Dendritic cell treated with granulocyte-macrophage colony-stimulating factor and Interleukin-4, amounts not matched to agents 40 ng/mL and 50 ng/mL, for 4 days (primary cell): ENCODE measurements around the gene HIF1AN.

Source experiments
- H3K27ac Mint-ChIP-seq: one replicate; pipeline ENCODE4 v1.8.0; 2022; ENCODE audit warnings: mild to moderate bottlenecking, mixed read lengths
- H3K27me3 Mint-ChIP-seq: one replicate; pipeline ENCODE4 v1.8.0; 2022; ENCODE audit warnings: mild to moderate bottlenecking, mixed read lengths
- H3K36me3 Mint-ChIP-seq: one replicate; pipeline ENCODE4 v1.8.0; 2022; ENCODE audit warnings: low read depth, mixed read lengths
- H3K4me1 Mint-ChIP-seq: one replicate; pipeline ENCODE4 v1.8.0; 2022; ENCODE audit warnings: low read depth, mixed read lengths
- H3K4me3 Mint-ChIP-seq: one replicate; pipeline ENCODE4 v1.8.0; 2022; ENCODE audit warnings: mild to moderate bottlenecking, moderate library complexity, mixed read lengths
- H3K9me3 Mint-ChIP-seq: one replicate; pipeline ENCODE4 v1.8.0; 2022; ENCODE audit warnings: mixed read lengths
- intact Hi-C: fragments of 100-400 bp; cut with micrococcal nuclease; formaldehyde crosslinking; loops from one replicate; pipeline ENCODE4 v1.15.0; 2022

Gene HIF1AN

GRCh38 chr10:100528921-100529474 is 6.7 kb upstream of the HIF1AN start:
- intact Hi-C loops, result no loop called here
- peaks cover 52% of the 10 kb centered on the region for H3K36me3 Mint-ChIP-seq
- peaks cover 12% of the 10 kb centered on the region for H3K4me1 Mint-ChIP-seq
- H3K27ac Mint-ChIP-seq, result peak overlapping the region; percentile 94
- no peaks in the 10 kb centered on the region for H3K9me3 Mint-ChIP-seq
- H3K4me3 Mint-ChIP-seq, result peak overlapping the region; percentile 100
- no peaks in the 10 kb centered on the region for H3K27me3 Mint-ChIP-seq

DNA sequence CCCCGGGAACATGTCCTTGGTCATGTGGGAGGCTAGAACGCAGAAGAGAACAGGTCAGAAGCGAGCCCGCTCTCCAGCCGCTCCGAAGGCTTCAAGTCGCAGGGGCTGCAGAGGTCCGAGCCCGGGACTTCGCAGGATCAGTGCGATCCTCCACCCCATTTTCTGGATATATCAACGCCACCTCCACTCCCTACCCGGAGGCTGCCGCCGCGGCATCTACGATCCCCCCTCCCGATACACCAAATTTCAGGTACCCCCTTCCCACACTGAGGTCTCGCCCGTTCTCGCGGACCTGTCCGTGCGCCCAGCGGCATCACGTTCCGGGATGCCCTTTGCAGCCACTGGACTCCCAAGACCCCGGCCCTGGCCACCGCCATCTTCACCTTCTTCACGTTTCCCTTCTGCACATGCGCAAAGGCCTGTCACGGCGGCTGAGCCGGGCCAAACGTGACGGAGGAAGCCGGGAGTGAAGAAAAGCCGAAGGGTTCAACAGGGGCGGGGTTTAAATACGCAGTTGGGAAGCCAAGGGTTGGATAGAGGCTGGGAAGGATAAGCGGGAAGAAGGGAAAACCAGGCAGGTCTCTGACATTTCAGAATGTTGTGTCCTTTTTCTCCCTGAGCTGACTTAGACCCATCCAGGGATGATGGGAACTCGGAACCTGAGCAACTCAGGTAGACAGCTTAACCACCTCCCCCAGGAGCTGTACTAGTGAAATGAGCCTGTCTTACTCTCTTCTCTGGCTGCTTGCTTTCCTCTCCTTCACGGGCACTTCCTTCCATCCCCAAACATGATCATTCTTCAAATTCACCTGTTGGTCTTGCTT is 6.1 kb upstream of the HIF1AN start, which contains the start of gene NDUFB8:
Gene NDUFB8, minus strand, starts transcription at position 397 of the 824 bp plus-strand sequence. Its CDS starts 20 bp downstream, at position 377.
- Mint-ChIP-seq H3K27me3 (no peaks in the 10 kb centered on the region), H3K27ac (peak within 1 kb of the TSS; percentile 94), H3K9me3 (no peaks in the 10 kb centered on the region), H3K4me1 (peaks cover 12% of the 10 kb centered on the region), H3K36me3 (peaks cover 45% of the 10 kb centered on the region), H3K4me3 (peak within 1 kb of the TSS; percentile 100)
- intact Hi-C loops, result loop anchor here (10.0 kb wide), 1 partner anchor 385 kb away; the partner anchor contains the start of gene SLF2

- H3K27me3 Mint-ChIP-seq, result no peaks in the 10 kb centered on the region
- no peak overlapping the region for H3K4me3 Mint-ChIP-seq
- H3K9me3 Mint-ChIP-seq, result no peaks in the 10 kb centered on the region
- peaks cover 25% of the 10 kb centered on the region for H3K36me3 Mint-ChIP-seq
- intact Hi-C loops, result loop anchor here (10.0 kb wide), 1 partner anchor 383 kb away; the partner anchor contains the start of gene SLF2
- no peak overlapping the region for H3K27ac Mint-ChIP-seq
- H3K4me1 Mint-ChIP-seq, result peaks cover 12% of the 10 kb centered on the region
These were observed 4.0 kb upstream of the HIF1AN start for GRCh38 chr10:100531761-100532160.

- Mint-ChIP-seq H3K27me3 (no peaks in the 10 kb centered on the region), H3K9me3 (no peaks in the 10 kb centered on the region), H3K4me1 (peaks cover 6% of the 10 kb centered on the region), H3K27ac (no peak overlapping the region), H3K36me3 (peaks cover 27% of the 10 kb centered on the region), H3K4me3 (no peak overlapping the region)
- intact Hi-C loops, result loop anchor here (10.0 kb wide), 1 partner anchor 380 kb away; the partner anchor contains the start of gene SLF2
These were observed 1.0 kb upstream of the HIF1AN start for GRCh38 chr10:100534726-100535125.

GRCh38 chr10:100535338-100535714 is 417 bp upstream of the HIF1AN start:
- H3K4me3 Mint-ChIP-seq, result no peak overlapping the region

GRCh38 chr10:100537475-100537874 is 1.7 kb downstream of the HIF1AN start:
- Mint-ChIP-seq H3K27ac (no peak overlapping the region), H3K4me1 (no peaks in the 10 kb centered on the region), H3K4me3 (no peak overlapping the region), H3K9me3 (no peaks in the 10 kb centered on the region), H3K36me3 (peaks cover 53% of the 10 kb centered on the region), H3K27me3 (no peaks in the 10 kb centered on the region)
- intact Hi-C loops, result loop anchor here (10.0 kb wide), 1 partner anchor 377 kb away; the partner anchor contains the start of gene SLF2

More at GRCh38 chr10:100535338-100535714, 417 bp upstream of the HIF1AN start:
- Mint-ChIP-seq H3K4me1 (peaks cover under 1% of the 10 kb centered on the region), H3K36me3 (peaks cover 31% of the 10 kb centered on the region), H3K27ac (no peak overlapping the region), H3K27me3 (no peaks in the 10 kb centered on the region), H3K9me3 (no peaks in the 10 kb centered on the region)
- intact Hi-C loops, result loop anchor here (10.0 kb wide), 1 partner anchor 379 kb away; the partner anchor contains the start of gene SLF2

DNA sequence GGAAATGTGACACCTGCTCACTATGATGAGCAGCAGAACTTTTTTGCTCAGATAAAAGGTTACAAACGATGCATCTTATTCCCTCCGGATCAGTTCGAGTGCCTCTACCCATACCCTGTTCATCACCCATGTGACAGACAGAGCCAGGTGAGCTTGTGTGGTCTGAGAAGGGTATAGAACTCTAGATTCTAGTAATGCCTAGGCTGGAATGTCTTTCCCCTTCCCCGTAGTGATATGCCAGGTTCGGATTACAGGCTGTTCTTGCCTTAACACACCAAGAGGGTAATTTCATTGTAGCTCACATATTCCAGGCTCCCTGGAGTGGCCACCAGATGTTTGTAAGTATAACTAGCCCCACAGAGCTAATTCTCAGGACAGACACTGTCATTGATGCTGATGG is 9.2 kb downstream of the HIF1AN start:
- Mint-ChIP-seq H3K4me1 (no peaks in the 10 kb centered on the region), H3K4me3 (no peak overlapping the region), H3K27me3 (no peaks in the 10 kb centered on the region), H3K27ac (no peak overlapping the region), H3K36me3 (peaks cover 100% of the 10 kb centered on the region), H3K9me3 (no peaks in the 10 kb centered on the region)
- intact Hi-C loops, result no loop called here

GRCh38 chr10:100551196-100551595 is 15.5 kb downstream of the HIF1AN start:
- intact Hi-C loops, result no loop called here
- Mint-ChIP-seq H3K4me1 (peaks cover 37% of the 10 kb centered on the region), H3K27me3 (no peaks in the 10 kb centered on the region), H3K36me3 (peaks cover 73% of the 10 kb centered on the region), H3K9me3 (no peaks in the 10 kb centered on the region), H3K27ac (no peak overlapping the region), H3K4me3 (no peak overlapping the region)

GRCh38 chr10:100551738-100552137 is 16.0 kb downstream of the HIF1AN start:
- H3K4me3 Mint-ChIP-seq, result no peak overlapping the region
- intact Hi-C loops, result no loop called here
- H3K4me1 Mint-ChIP-seq, result peaks cover 39% of the 10 kb centered on the region
- H3K36me3 Mint-ChIP-seq, result peaks cover 73% of the 10 kb centered on the region
- H3K9me3 Mint-ChIP-seq, result no peaks in the 10 kb centered on the region
- no peak overlapping the region for H3K27ac Mint-ChIP-seq
- H3K27me3 Mint-ChIP-seq, result no peaks in the 10 kb centered on the region

DNA sequence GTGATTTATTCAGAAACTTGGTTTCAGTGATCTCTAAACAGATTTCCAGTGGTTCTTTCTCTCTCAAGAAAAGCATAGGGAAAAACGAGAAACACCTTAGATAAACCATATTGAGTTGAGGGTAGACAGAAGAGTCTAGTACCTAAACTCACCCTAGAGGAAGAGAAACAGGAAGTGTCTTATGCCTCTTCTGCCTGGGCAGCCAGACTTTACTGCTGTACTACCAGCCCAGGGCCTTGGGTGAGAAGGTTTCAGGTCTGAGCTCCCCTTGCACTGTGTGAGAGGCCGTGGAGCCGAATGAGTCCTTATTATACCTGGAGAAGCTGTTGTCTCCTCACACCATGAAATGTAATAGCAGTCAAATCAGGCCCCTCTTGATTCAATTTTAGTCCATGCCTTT is 18.2 kb downstream of the HIF1AN start:
- peaks cover 69% of the 10 kb centered on the region for H3K36me3 Mint-ChIP-seq
- no peak overlapping the region for H3K4me3 Mint-ChIP-seq
- peaks cover 43% of the 10 kb centered on the region for H3K4me1 Mint-ChIP-seq
- no peak overlapping the region for H3K27ac Mint-ChIP-seq
- H3K27me3 Mint-ChIP-seq, result no peaks in the 10 kb centered on the region
- intact Hi-C loops, result no loop called here
- H3K9me3 Mint-ChIP-seq, result no peaks in the 10 kb centered on the region

DNA sequence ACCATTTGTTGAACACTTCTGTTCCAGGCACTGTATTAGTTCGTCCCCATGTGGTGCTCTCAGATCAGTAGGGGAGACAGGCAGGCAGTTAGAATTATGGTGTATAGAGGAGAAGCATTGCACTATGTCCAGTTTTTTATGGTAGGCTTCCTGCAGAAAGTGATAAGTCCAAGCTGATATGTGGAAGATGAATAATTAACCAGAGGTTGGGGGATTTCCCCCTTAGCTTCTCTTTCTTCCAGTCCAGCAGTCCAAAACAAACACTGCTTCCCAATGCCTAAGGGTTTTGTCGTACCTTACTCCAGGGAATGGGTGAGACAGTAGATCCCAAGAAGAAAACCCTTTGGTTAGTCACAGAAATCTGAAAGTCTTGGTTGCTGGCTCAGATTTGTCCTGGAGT is 19.2 kb downstream of the HIF1AN start:
- Mint-ChIP-seq H3K27me3 (no peaks in the 10 kb centered on the region), H3K36me3 (peaks cover 60% of the 10 kb centered on the region), H3K27ac (no peak overlapping the region)

DNA sequence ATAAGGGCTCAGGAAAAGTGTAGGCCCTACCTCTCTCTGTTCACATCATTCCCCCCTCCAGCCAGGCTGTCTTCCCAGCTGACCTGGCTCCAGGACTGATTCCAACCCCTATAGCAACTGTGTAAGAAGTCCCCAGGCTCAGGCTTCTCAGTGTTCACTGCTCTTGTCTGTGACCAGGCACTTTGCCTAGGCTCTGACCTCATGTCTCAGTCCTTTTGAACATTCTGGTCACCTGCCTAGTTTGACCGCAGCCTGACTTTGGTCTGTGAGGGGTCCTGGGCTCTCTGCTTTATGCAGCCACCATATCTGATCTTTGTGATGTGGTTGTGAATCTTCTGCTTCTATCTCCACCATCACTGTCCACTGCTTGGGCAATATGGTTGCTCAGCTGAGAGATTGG is 24.5 kb downstream of the HIF1AN start:
- H3K9me3 Mint-ChIP-seq, result no peaks in the 10 kb centered on the region
- H3K27me3 Mint-ChIP-seq, result peaks cover 49% of the 10 kb centered on the region
- H3K36me3 Mint-ChIP-seq, result peaks cover 42% of the 10 kb centered on the region
- H3K4me3 Mint-ChIP-seq, result no peak overlapping the region
- H3K27ac Mint-ChIP-seq, result no peak overlapping the region
- intact Hi-C loops, result loop anchor here (5.0 kb wide), 1 partner anchor 312 kb away; no protein-coding TSS in a partner anchor
- H3K4me1 Mint-ChIP-seq, result peaks cover 23% of the 10 kb centered on the region

More for the DNA sequence above, 19.2 kb downstream of the HIF1AN start:
- Mint-ChIP-seq H3K4me3 (no peak overlapping the region), H3K4me1 (peaks cover 43% of the 10 kb centered on the region), H3K9me3 (no peaks in the 10 kb centered on the region)
- intact Hi-C loops, result no loop called here

DNA sequence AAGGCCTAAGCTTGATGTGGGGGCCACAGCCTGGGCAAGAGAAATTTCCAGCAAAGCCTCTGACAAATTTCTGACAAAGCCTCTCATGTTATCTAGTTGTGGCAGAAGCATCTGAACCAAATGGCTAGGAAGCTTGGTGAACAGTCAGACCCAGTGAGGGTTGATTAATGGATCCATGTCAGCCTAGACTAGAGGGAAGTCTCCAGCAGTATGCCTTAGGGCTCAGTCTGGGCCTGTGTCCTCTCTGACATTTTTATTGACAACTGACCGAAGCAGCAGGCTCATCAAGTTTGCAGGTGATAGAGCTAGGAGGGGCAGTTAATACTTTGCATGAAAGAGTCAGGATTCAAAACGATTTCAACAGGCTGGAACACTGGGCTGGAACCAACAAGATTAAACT is 25.3 kb downstream of the HIF1AN start:
- H3K4me3 Mint-ChIP-seq, result no peak overlapping the region
- H3K27me3 Mint-ChIP-seq, result peaks cover 53% of the 10 kb centered on the region
- H3K27ac Mint-ChIP-seq, result no peak overlapping the region
- peaks cover 36% of the 10 kb centered on the region for H3K36me3 Mint-ChIP-seq
- H3K4me1 Mint-ChIP-seq, result peaks cover 23% of the 10 kb centered on the region
- H3K9me3 Mint-ChIP-seq, result no peaks in the 10 kb centered on the region
- intact Hi-C loops, result loop anchor here (5.0 kb wide), 1 partner anchor 311 kb away; no protein-coding TSS in a partner anchor
